Cardiac muscle cell (in vitro differentiated cells and primary cell): Measurements from ENCODE around the gene GATAD2A. TPM values are rescaled to one million over a fixed set of nuclear protein-coding genes. Genes with fewer than 3 reads are reported as not detected.

ENCODE experiments used
- DNase-seq, 2 donors: peaks; one replicate each; pipeline versions ENCODE4 v3.0.0 to v3.0.0-alpha.2; 2010 to 2017; ENCODE audit warnings: low read depth in 1 of 2, low spot score in 1 of 2
- H3K27ac ChIP-seq: fragments of 200-600 bp; sonication (generic); 2 replicates; pipeline ENCODE4 v1.5.1; 2016
- H3K27me3 ChIP-seq: fragments of 200-600 bp; sonication (generic); 2 replicates; pipeline ENCODE4 v1.6.0; 2016; ENCODE audit warnings: control low read depth
- H3K36me3 ChIP-seq: fragments of 200-600 bp; sonication (generic); 2 replicates; pipeline ENCODE4 v1.5.1; 2016; ENCODE audit warnings: control low read depth
- H3K4me1 ChIP-seq: fragments of 200-600 bp; sonication (generic); 2 replicates; pipeline ENCODE4 v1.8.1; 2017; ENCODE audit warnings: low read depth, mild to moderate bottlenecking, mixed run types
- H3K4me3 ChIP-seq: fragments of 200-600 bp; sonication (generic); 2 replicates; pipeline ENCODE4 v1.5.1; 2016; ENCODE audit warnings: mild to moderate bottlenecking
- H3K9me3 ChIP-seq: fragments of 200-600 bp; sonication (generic); 2 replicates; pipeline ENCODE4 v1.5.1; 2017; ENCODE audit warnings: low read depth, mild to moderate bottlenecking, control low read depth
- polyA plus RNA-seq: library from polyadenylated mRNA; unstranded; fragments of >200 nt; fragmentation: Nextera tagmentation; extraction: Ambion mirVana; gene quantifications from 2 replicates; pipeline ENCODE4 v1.2.1, GENCODE V29; 2016
- total RNA-seq: library from RNA; depleted of rRNA; stranded (reverse); fragments of >200 nt; gene quantifications from 2 replicates; pipeline ENCODE4 v1.2.3, GENCODE V29; 2016
- TF ChIP-seq, protein P1 (sequence below): IDR thresholded peaks from 2 replicates; pipeline ENCODE4 v1.5.1; 2012; ENCODE audit warnings: low read depth, mild to moderate bottlenecking, low read length

Gene GATAD2A
- total and polyA plus RNA-seq, 2 experiments from 2014 or later: 32.3 to 98.3 TPM

DNA sequence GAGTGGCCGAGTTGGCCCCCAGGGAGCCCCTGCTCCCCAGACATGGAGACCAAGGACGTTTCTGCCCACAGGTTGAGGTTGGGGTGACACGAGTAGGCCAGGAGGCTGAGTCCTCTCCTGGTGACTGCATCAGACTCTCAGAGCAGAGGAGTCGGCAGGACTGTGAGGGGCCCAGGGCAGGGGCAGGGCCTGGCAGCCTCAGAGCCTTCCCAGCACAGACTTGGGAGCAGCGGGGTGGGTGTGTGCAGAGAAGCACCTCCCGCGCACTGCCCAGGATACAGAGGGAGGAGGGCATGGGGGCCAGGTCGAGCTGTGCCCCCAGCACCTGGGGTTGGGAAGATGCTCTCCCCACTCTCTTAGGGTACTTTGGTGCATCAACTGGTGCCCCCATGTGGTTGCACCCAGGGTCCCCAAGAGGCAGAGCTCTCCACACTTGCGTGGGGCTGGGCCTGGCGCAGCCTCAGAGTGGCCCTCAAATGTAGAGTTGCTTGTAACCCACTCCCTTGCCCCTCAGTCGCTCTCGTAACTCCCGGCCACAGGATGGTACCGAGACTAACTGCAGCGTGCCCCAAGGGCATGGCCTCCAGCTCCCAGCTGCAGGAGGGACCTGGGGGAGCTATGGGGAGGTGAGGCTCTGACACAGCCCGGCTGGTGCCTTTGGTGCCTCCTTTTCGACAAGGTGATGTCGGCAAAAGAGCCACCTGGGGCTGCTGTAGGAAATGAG, 94.0 kb downstream of the GATAD2A start:
- no peak overlapping the region for H3K27ac ChIP-seq
- no peaks in the 10 kb centered on the region for H3K4me1 ChIP-seq
- H3K9me3 ChIP-seq: no peaks in the 10 kb centered on the region
- H3K36me3 ChIP-seq: peaks cover 46% of the 10 kb centered on the region
- H3K4me3 ChIP-seq: no peak overlapping the region
- TF ChIP-seq, protein P1, sequence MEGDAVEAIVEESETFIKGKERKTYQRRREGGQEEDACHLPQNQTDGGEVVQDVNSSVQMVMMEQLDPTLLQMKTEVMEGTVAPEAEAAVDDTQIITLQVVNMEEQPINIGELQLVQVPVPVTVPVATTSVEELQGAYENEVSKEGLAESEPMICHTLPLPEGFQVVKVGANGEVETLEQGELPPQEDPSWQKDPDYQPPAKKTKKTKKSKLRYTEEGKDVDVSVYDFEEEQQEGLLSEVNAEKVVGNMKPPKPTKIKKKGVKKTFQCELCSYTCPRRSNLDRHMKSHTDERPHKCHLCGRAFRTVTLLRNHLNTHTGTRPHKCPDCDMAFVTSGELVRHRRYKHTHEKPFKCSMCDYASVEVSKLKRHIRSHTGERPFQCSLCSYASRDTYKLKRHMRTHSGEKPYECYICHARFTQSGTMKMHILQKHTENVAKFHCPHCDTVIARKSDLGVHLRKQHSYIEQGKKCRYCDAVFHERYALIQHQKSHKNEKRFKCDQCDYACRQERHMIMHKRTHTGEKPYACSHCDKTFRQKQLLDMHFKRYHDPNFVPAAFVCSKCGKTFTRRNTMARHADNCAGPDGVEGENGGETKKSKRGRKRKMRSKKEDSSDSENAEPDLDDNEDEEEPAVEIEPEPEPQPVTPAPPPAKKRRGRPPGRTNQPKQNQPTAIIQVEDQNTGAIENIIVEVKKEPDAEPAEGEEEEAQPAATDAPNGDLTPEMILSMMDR: no peak
- H3K27me3 ChIP-seq: no peaks in the 10 kb centered on the region
- DNase-seq: no peak

GRCh38 chr19:19500975-19501644, 95.6 kb downstream of the GATAD2A start:
- Histone ChIP-seq H3K36me3 (peaks cover 51% of the 10 kb centered on the region), H3K9me3 (no peaks in the 10 kb centered on the region), H3K4me1 (no peaks in the 10 kb centered on the region), H3K27ac (no peak overlapping the region), H3K4me3 (no peak overlapping the region), H3K27me3 (no peaks in the 10 kb centered on the region)
- TF ChIP-seq, protein P1: no peak
- DNase-seq: no peak

GRCh38 chr19:19501798-19502197, 96.3 kb downstream of the GATAD2A start:
- no peaks in the 10 kb centered on the region for H3K27me3 ChIP-seq
- TF ChIP-seq, protein P1: no peak
- H3K4me3 ChIP-seq: no peak overlapping the region
- no peak for DNase-seq
- peaks cover 52% of the 10 kb centered on the region for H3K36me3 ChIP-seq
- H3K27ac ChIP-seq: no peak overlapping the region
- H3K9me3 ChIP-seq: no peaks in the 10 kb centered on the region
- H3K4me1 ChIP-seq: no peaks in the 10 kb centered on the region

GRCh38 chr19:19502281-19502680, 96.8 kb downstream of the GATAD2A start:
- H3K36me3 ChIP-seq: peaks cover 53% of the 10 kb centered on the region
- TF ChIP-seq, protein P1: no peak
- H3K9me3 ChIP-seq: no peaks in the 10 kb centered on the region
- H3K27ac ChIP-seq: no peak overlapping the region
- DNase-seq: no peak
- H3K27me3 ChIP-seq: no peaks in the 10 kb centered on the region
- no peak overlapping the region for H3K4me3 ChIP-seq
- no peaks in the 10 kb centered on the region for H3K4me1 ChIP-seq

DNA sequence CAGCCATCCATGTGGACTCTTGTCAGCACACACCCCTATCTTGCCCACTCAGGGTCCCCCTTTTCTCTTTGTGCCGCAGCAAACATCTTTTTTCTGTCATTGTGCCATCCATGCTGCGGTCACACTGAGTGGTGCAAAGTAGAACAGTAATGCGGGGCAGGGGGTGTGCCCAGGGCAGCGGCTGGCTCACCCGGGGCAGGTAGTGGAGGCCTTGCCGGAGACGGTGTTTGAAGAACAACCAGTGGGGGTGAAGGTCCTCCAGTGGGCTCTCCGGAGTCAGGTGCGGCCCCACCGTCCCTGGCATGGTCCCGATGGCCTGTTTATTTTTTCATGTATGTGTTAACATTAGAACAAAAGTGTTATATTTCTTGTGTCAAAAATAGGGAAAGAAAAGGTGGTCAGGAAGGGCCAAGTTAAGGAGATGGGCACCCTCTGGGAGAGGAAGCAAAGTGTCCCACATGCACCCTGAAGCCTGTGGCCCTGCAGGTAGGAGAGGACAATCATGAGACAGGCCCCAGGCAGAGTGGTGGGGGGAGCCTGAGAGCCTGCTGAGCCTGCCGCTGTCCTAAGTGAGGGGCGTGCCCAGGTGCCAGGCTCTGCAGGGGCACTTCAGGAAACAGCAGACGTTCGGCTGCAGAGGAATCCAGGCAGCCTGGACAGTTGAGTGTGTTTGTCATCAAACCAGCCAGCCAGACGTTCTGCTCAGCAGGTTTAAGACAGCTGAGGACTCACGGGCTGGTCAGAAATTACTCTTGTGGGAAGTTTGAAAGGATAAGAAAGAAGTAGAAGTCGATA, 97.5 kb downstream of the GATAD2A start:
- DNase-seq: no peak
- Histone ChIP-seq H3K9me3 (no peaks in the 10 kb centered on the region), H3K36me3 (peaks cover 54% of the 10 kb centered on the region), H3K27me3 (no peaks in the 10 kb centered on the region), H3K27ac (no peak overlapping the region), H3K4me3 (no peak overlapping the region), H3K4me1 (no peaks in the 10 kb centered on the region)
- TF ChIP-seq, protein P1: no peak
